Hepatocyte (in vitro differentiated cells): Measurements from ENCODE around the gene CORO2B. TPM values are rescaled to one million over a fixed set of nuclear protein-coding genes. Genes with fewer than 3 reads are reported as not detected.
A peak's percentile ranks its signal among the peaks of the same experiment; 100 is the strongest.

Source experiments
- DNase-seq: peaks from one replicate; pipeline ENCODE4 v3.0.0-alpha.2; 2016; ENCODE audit warnings: low spot score
- H2AFZ ChIP-seq: fragments of 200-600 bp; sonication (generic); 2 replicates; pipeline ENCODE4 v1.6.0; 2016; ENCODE audit warnings: antibody characterized with exemption, mild to moderate bottlenecking
- H3K27ac ChIP-seq: fragments of 200-600 bp; sonication (generic); 2 replicates; pipeline ENCODE4 v1.5.1; 2016; ENCODE audit warnings: mild to moderate bottlenecking
- H3K27me3 ChIP-seq: fragments of 200-600 bp; sonication (generic); 2 replicates; pipeline ENCODE4 v1.6.1; 2016
- H3K36me3 ChIP-seq: fragments of 200-600 bp; sonication (generic); replicated peaks from 2 replicates; pipeline ENCODE4 v1.5.1; 2016; ENCODE audit warnings: low read depth; ENCODE audit not compliant: insufficient read depth
- H3K4me1 ChIP-seq: fragments of 200-600 bp; sonication (generic); 2 replicates; pipeline ENCODE4 v1.5.1; 2016; ENCODE audit warnings: mild to moderate bottlenecking, moderate library complexity; ENCODE audit not compliant: insufficient read depth
- H3K4me2 ChIP-seq: fragments of 200-600 bp; sonication (generic); 2 replicates; pipeline ENCODE4 v1.6.0; 2016
- H3K4me3 ChIP-seq: fragments of 200-600 bp; sonication (generic); 2 replicates; pipeline ENCODE4 v1.5.1; 2016; ENCODE audit warnings: mild to moderate bottlenecking
- H3K79me2 ChIP-seq: fragments of 200-600 bp; sonication (generic); 2 replicates; pipeline ENCODE4 v1.6.0; 2017; ENCODE audit warnings: mild to moderate bottlenecking
- H3K9me2 ChIP-seq: fragments of 200-600 bp; sonication (generic); replicated peaks from 2 replicates; pipeline ENCODE4 v1.6.0; 2017; ENCODE audit warnings: mild to moderate bottlenecking; ENCODE audit not compliant: insufficient read depth
- H3K9me3 ChIP-seq: fragments of 200-600 bp; sonication (generic); 2 replicates; pipeline ENCODE4 v1.5.1; 2016; ENCODE audit warnings: low read depth, mild to moderate bottlenecking
- H4K20me1 ChIP-seq: fragments of 200-600 bp; sonication (generic); 2 replicates; pipeline ENCODE4 v1.6.0; 2016; ENCODE audit warnings: mild to moderate bottlenecking; ENCODE audit not compliant: insufficient read depth, poor library complexity, severe bottlenecking
- EZH2 ChIP-seq: fragments of 200-600 bp; sonication (generic); IDR thresholded peaks from 2 replicates; pipeline ENCODE4 v1.6.1; 2016; ENCODE audit warnings: antibody characterized with exemption, mild to moderate bottlenecking, borderline replicate concordance
- EZH2phosphoT487 ChIP-seq: fragments of 200-600 bp; sonication (generic); IDR thresholded peaks from one replicate; pipeline ENCODE4 v1.6.1; 2018; ENCODE audit warnings: antibody characterized with exemption, mild to moderate bottlenecking, low read depth, moderate library complexity; ENCODE audit not compliant: unreplicated experiment, severe bottlenecking
- WGBS: methylation state at CpG from one replicate; pipeline ENCODE4 v1.1.6; 2016; ENCODE audit warnings: low lambda C conversion rate; ENCODE audit errors: missing lambda C conversion rate; 5-methylcytosine and 5-hydroxymethylcytosine counted together
- polyA plus RNA-seq: library from polyadenylated mRNA; unstranded; fragments of >200 nt; fragmentation: Nextera tagmentation; extraction: Ambion mirVana; gene quantifications from 2 replicates; pipeline ENCODE4 v1.2.1, GENCODE V29; 2016
- total RNA-seq: library from RNA; depleted of rRNA; stranded (reverse); fragments of >200 nt; gene quantifications from 2 replicates; pipeline ENCODE4 v1.2.3, GENCODE V29; 2014
- TF ChIP-seq, protein P1 (sequence below): fragments of 200-600 bp; sonication (generic); IDR thresholded peaks from 2 replicates; pipeline ENCODE4 v1.5.1; 2016; ENCODE audit warnings: antibody characterized with exemption, mild to moderate bottlenecking; ENCODE audit not compliant: poor library complexity

Gene CORO2B
- total and polyA plus RNA-seq, 2 experiments from 2014 or later: 2.9 to 5.1 TPM

DNA sequence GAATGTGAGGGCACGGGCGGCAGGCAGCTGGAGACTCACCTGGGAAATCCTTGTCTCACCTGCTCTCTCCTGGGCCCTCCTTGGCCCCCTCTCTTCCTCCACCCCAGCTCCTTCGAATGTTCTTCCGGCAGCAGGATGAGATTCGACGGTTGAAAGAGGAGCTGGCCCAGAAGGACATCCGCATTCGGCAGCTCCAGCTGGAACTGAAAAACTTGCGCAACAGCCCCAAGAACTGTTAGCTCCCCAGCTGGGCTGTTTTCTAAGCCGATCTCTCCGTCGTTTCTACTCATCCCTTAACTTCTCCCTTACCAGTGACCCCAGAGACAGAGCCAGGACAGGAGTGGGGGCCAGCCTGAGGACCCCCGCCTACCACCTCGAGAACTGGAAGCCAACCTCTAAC, 146.9 kb downstream of the CORO2B start:
- H3K36me3 ChIP-seq: no peaks in the 10 kb centered on the region
- peak; percentile 26 for DNase-seq
- H4K20me1 ChIP-seq: no peaks in the 10 kb centered on the region
- H3K4me1 ChIP-seq: peaks cover 6% of the 10 kb centered on the region
- no peak overlapping the region for H2AFZ ChIP-seq
- WGBS: 69% methylated on average over 14 of the region's 14 CpGs
- H3K27ac ChIP-seq: no peak overlapping the region
- H3K27me3 ChIP-seq: no peaks in the 10 kb centered on the region
- H3K9me2 ChIP-seq: no peaks in the 10 kb centered on the region
- no peaks in the 10 kb centered on the region for H3K9me3 ChIP-seq
- TF ChIP-seq EZH2phosphoT487: no peak
- TF ChIP-seq EZH2: no peak
- TF ChIP-seq, protein P1, sequence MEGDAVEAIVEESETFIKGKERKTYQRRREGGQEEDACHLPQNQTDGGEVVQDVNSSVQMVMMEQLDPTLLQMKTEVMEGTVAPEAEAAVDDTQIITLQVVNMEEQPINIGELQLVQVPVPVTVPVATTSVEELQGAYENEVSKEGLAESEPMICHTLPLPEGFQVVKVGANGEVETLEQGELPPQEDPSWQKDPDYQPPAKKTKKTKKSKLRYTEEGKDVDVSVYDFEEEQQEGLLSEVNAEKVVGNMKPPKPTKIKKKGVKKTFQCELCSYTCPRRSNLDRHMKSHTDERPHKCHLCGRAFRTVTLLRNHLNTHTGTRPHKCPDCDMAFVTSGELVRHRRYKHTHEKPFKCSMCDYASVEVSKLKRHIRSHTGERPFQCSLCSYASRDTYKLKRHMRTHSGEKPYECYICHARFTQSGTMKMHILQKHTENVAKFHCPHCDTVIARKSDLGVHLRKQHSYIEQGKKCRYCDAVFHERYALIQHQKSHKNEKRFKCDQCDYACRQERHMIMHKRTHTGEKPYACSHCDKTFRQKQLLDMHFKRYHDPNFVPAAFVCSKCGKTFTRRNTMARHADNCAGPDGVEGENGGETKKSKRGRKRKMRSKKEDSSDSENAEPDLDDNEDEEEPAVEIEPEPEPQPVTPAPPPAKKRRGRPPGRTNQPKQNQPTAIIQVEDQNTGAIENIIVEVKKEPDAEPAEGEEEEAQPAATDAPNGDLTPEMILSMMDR: no peak
- no peak overlapping the region for H3K4me2 ChIP-seq
- H3K4me3 ChIP-seq: no peak overlapping the region
- no peaks in the 10 kb centered on the region for H3K79me2 ChIP-seq

DNA sequence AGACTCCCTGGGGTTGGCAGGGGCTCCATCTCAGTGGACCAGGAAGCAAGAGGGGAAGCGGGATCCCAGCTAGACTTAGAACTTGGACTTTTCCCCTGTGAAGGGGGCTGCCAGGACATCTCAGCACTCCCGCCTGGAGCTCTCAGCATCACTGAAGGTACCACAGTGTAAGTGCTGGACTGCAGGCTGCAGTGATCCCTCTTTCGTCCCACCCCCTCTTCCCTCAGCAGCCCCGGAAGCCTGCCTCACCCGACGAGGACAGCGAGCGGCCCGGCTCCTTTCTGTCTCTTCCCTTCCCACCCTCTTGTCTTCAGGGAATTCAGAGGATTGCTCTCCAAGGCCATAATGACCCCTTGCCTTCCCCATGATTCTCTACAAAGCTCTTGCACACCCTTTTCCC, 147.5 kb downstream of the CORO2B start:
- 90% methylated on average over 9 of the region's 9 CpGs for WGBS

DNA sequence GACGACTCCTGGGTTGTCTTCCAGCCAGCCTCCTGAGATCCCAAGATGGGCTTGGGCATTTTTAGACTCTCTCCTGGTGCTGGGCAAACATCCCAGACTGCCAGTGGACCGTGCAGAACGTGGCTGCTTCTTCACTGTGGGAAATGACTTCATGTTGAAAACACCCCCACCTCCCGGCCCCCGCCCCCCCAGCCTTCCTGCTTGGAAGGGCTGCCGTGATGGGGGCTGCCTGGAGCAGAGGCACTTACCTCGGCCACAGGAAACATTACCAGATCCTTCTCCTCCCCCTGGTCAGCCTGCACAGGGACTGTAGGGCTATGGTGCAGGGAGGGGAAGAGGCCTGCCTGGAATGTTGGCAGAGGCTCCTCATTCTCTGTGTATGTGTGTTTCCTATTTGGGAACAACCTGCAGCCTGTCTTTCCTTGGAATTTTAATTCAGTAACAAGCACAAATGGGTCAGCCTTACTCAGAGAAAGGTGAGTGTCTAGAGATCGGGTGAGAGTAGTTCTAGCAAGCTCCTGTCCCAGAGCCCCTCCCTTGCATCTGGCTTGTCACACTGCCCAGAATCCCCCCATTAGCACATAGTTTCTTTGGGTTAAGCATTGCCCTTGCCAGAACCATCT, 151.1 kb downstream of the CORO2B start:
- Histone ChIP-seq H3K9me3 (no peaks in the 10 kb centered on the region), H3K27me3 (no peaks in the 10 kb centered on the region), H3K9me2 (no peaks in the 10 kb centered on the region), H3K36me3 (no peaks in the 10 kb centered on the region), H3K27ac (no peak overlapping the region), H3K4me1 (peaks cover 23% of the 10 kb centered on the region), H4K20me1 (no peaks in the 10 kb centered on the region), H3K4me3 (no peak overlapping the region), H3K79me2 (no peaks in the 10 kb centered on the region), H2AFZ (no peak overlapping the region), H3K4me2 (no peak overlapping the region)
- DNase-seq: no peak
- TF ChIP-seq EZH2 (no peak), EZH2phosphoT487 (no peak)
- TF ChIP-seq, protein P1: no peak
- WGBS: 53% methylated on average over 6 of the region's 8 CpGs

More for the DNA sequence above, 147.5 kb downstream of the CORO2B start:
- Histone ChIP-seq H3K79me2 (no peaks in the 10 kb centered on the region), H3K27me3 (no peaks in the 10 kb centered on the region), H3K27ac (no peak overlapping the region), H3K36me3 (no peaks in the 10 kb centered on the region), H3K9me2 (no peaks in the 10 kb centered on the region), H3K9me3 (no peaks in the 10 kb centered on the region), H3K4me2 (no peak overlapping the region), H3K4me1 (peaks cover 11% of the 10 kb centered on the region), H3K4me3 (no peak overlapping the region), H2AFZ (no peak overlapping the region), H4K20me1 (no peaks in the 10 kb centered on the region)
- no peak for DNase-seq
- TF ChIP-seq, protein P1: no peak
- TF ChIP-seq EZH2: no peak
